Osteoblast (primary cell): ENCODE measurements around the gene AOAH. TPM values are rescaled to one million over a fixed set of nuclear protein-coding genes. Genes with fewer than 3 reads are reported as not detected.

Experiments
- DNase-seq: peaks from one replicate; pipeline ENCODE4 v3.0.0; 2011; ENCODE audit warnings: low spot score, mixed read lengths; ENCODE audit not compliant: insufficient read length; ENCODE audit errors: missing footprints
- H2AFZ ChIP-seq: 2 replicates; pipeline ENCODE4 v1.6.0; 2011; ENCODE audit warnings: mild to moderate bottlenecking, low read length
- H3K27ac ChIP-seq: 2 replicates; pipeline ENCODE4 v1.5.1; 2011; ENCODE audit warnings: mild to moderate bottlenecking, low read depth, low read length, moderate library complexity
- H3K27me3 ChIP-seq: 2 replicates; pipeline ENCODE4 v1.6.0; 2012; ENCODE audit warnings: mild to moderate bottlenecking, control low read depth, inconsistent platforms, low read length, moderate library complexity; ENCODE audit not compliant: insufficient read depth
- H3K36me3 ChIP-seq: 2 replicates; pipeline ENCODE4 v1.5.1; 2011; ENCODE audit warnings: mild to moderate bottlenecking, low read length, control low read depth, moderate library complexity; ENCODE audit not compliant: insufficient read depth
- H3K4me1 ChIP-seq: 2 replicates; pipeline ENCODE4 v1.5.1; 2011; ENCODE audit warnings: mild to moderate bottlenecking, low read length, control low read depth, moderate library complexity; ENCODE audit not compliant: insufficient read depth
- H3K4me2 ChIP-seq: 2 replicates; pipeline ENCODE4 v1.6.0; 2011; ENCODE audit warnings: mild to moderate bottlenecking, low read length; ENCODE audit not compliant: insufficient read depth
- H3K4me3 ChIP-seq: fragments of 200-600 bp; sonication (generic); 3 replicates; pipeline ENCODE4 v1.5.1; 2012; ENCODE audit warnings: mild to moderate bottlenecking, low read length, inconsistent platforms; ENCODE audit not compliant: insufficient read depth
- H3K79me2 ChIP-seq: 2 replicates; pipeline ENCODE4 v1.6.0; 2012; ENCODE audit warnings: mild to moderate bottlenecking, low read length, control low read depth, inconsistent platforms; ENCODE audit not compliant: insufficient read depth
- H3K9me3 ChIP-seq: 2 replicates; pipeline ENCODE4 v1.5.1; 2011; ENCODE audit warnings: low read depth, low read length, control low read depth
- H4K20me1 ChIP-seq: 2 replicates; pipeline ENCODE4 v1.6.0; 2012; ENCODE audit warnings: mild to moderate bottlenecking, low read length, control low read depth; ENCODE audit not compliant: insufficient read depth
- CTCF ChIP-seq: IDR thresholded peaks from 2 replicates; pipeline ENCODE4 v1.5.1; 2011; ENCODE audit warnings: mild to moderate bottlenecking, low read depth, low read length, moderate library complexity; ENCODE audit errors: extremely low read depth
- total RNA-seq: library from RNA; depleted of rRNA; stranded (reverse); fragments of >200 nt; gene quantifications from 2 replicates; pipeline ENCODE4 v1.2.3, GENCODE V29; 2012

The AOAH gene
- total RNA-seq, 1 donor = under 0.01 TPM

GRCh38 chr7:36601601-36602000, 122.7 kb downstream of the AOAH start:
- no peak overlapping the region for H3K27ac ChIP-seq
- no peak for DNase-seq

GRCh38 chr7:36600869-36601530, 123.3 kb downstream of the AOAH start:
- Histone ChIP-seq H3K27ac (no peak overlapping the region), H3K9me3 (no peaks in the 10 kb centered on the region), H3K4me1 (peaks cover 8% of the 10 kb centered on the region), H3K36me3 (no peaks in the 10 kb centered on the region), H2AFZ (no peak overlapping the region), H4K20me1 (no peaks in the 10 kb centered on the region), H3K4me3 (no peak overlapping the region), H3K79me2 (no peaks in the 10 kb centered on the region), H3K27me3 (no peaks in the 10 kb centered on the region), H3K4me2 (no peak overlapping the region)
- peak; percentile 62 for DNase-seq
- no peak for TF ChIP-seq CTCF

More at GRCh38 chr7:36601601-36602000, 122.7 kb downstream of the AOAH start:
- no peak overlapping the region for H2AFZ ChIP-seq
- H3K4me2 ChIP-seq = no peak overlapping the region
- H3K27me3 ChIP-seq = no peaks in the 10 kb centered on the region
- no peaks in the 10 kb centered on the region for H3K9me3 ChIP-seq
- no peaks in the 10 kb centered on the region for H3K36me3 ChIP-seq
- H3K79me2 ChIP-seq = no peaks in the 10 kb centered on the region
- no peaks in the 10 kb centered on the region for H4K20me1 ChIP-seq
- peaks cover 8% of the 10 kb centered on the region for H3K4me1 ChIP-seq
- H3K4me3 ChIP-seq = no peak overlapping the region
- no peak for TF ChIP-seq CTCF

- Histone ChIP-seq H3K36me3 (no peaks in the 10 kb centered on the region), H4K20me1 (no peaks in the 10 kb centered on the region), H3K4me2 (no peak overlapping the region), H3K27ac (no peak overlapping the region), H2AFZ (no peak overlapping the region), H3K9me3 (no peaks in the 10 kb centered on the region), H3K79me2 (no peaks in the 10 kb centered on the region), H3K4me3 (no peak overlapping the region), H3K4me1 (peaks cover 8% of the 10 kb centered on the region), H3K27me3 (no peaks in the 10 kb centered on the region)
- TF ChIP-seq CTCF = no peak
- DNase-seq = no peak
Measured at GRCh38 chr7:36600314-36600682, 124.0 kb downstream of the AOAH start.

GRCh38 chr7:36599645-36600313, 124.5 kb downstream of the AOAH start:
- no peak for TF ChIP-seq CTCF
- Histone ChIP-seq H3K36me3 (no peaks in the 10 kb centered on the region), H3K4me2 (no peak overlapping the region), H3K9me3 (no peaks in the 10 kb centered on the region), H3K27me3 (no peaks in the 10 kb centered on the region), H2AFZ (no peak overlapping the region), H3K79me2 (no peaks in the 10 kb centered on the region), H3K4me1 (peaks cover 8% of the 10 kb centered on the region), H4K20me1 (no peaks in the 10 kb centered on the region), H3K4me3 (no peak overlapping the region), H3K27ac (no peak overlapping the region)
- DNase-seq = no peak
